Esophagus mucosa (tissue), 1 donor: ENCODE results near the gene KCNIP3. TPM values are rescaled to one million over a fixed set of nuclear protein-coding genes. Genes with fewer than 3 reads are reported as not detected.

Experiments used
- ATAC-seq: fragments of 200-7000 bp; cut with Tn5 transposase; one replicate; pipeline ENCODE4 v1.9.1; 2020
- total RNA-seq: library from RNA; stranded (reverse); gene quantifications from one replicate; pipeline ENCODE4 v1.2.4, GENCODE V29; 2023
- donor health status: DM: yes; HTN: yes; CAD: no.

KCNIP3 gene
- total RNA-seq, 1 donor from 2014 or later = 0.96 TPM

GRCh38 chr2:95314964-95315611 is 17.9 kb downstream of the KCNIP3 start:
- ATAC-seq = peak; percentile 35

GRCh38 chr2:95315801-95316411 is 18.8 kb downstream of the KCNIP3 start:
- ATAC-seq = peak; percentile 59

GRCh38 chr2:95316466-95317122 is 19.4 kb downstream of the KCNIP3 start:
- ATAC-seq = no peak

GRCh38 chr2:95317123-95317500 is 20.0 kb downstream of the KCNIP3 start:
- ATAC-seq = no peak

- ATAC-seq = peak; percentile 37
Measured at GRCh38 chr2:95317665-95318425, 20.7 kb downstream of the KCNIP3 start.

GRCh38 chr2:95318431-95319220 is 21.5 kb downstream of the KCNIP3 start:
- ATAC-seq = no peak

GRCh38 chr2:95319481-95320343 is 22.6 kb downstream of the KCNIP3 start:
- no peak for ATAC-seq

- ATAC-seq = no peak
Measured at GRCh38 chr2:95320344-95320712, 23.2 kb downstream of the KCNIP3 start.

- ATAC-seq = no peak
Measured at GRCh38 chr2:95320986-95321767, 24.0 kb downstream of the KCNIP3 start.

GRCh38 chr2:95323347-95324155 is 26.4 kb downstream of the KCNIP3 start:
- peak; percentile 66 for ATAC-seq

- no peak for ATAC-seq
Measured at GRCh38 chr2:95325026-95325425, 27.9 kb downstream of the KCNIP3 start.

- no peak for ATAC-seq
Measured at GRCh38 chr2:95325590-95326432, 28.7 kb downstream of the KCNIP3 start.

GRCh38 chr2:95326433-95327140 is 29.4 kb downstream of the KCNIP3 start:
- no peak for ATAC-seq

GRCh38 chr2:95327861-95328260 is 30.7 kb downstream of the KCNIP3 start:
- ATAC-seq = no peak

GRCh38 chr2:95328358-95329125 is 31.4 kb downstream of the KCNIP3 start:
- ATAC-seq = no peak

- no peak for ATAC-seq
Measured at GRCh38 chr2:95329401-95329800, 32.3 kb downstream of the KCNIP3 start.
